Measurements from ENCODE around the gene NCKIPSD.

NCKIPSD gene

GRCh38 chr3:48696601-48697000 is 10.9 kb upstream of the NCKIPSD start:
- DNase-seq (ENCODE audit: low spot score), result no peak

GRCh38 chr3:48696156-48696555 is 10.4 kb upstream of the NCKIPSD start:
- no peak for DNase-seq (ENCODE audit: low spot score)

DNA sequence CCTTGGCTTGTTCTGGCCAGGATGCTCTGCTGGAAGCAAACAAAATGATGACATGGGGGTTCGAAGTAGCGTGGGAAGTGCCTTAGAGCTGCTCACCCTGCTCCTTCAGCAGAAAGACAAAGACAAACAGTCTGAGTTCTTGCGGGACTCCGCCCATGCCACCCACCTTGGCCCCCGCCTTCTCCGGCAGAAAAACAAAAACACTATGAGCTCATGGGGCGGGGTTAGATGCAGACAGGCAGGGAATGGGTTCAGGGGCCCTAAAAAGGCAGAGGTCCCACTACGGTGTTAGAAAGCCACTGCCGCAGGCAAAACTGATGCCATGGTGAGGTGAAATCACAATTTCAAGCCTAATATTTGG is 9.7 kb upstream of the NCKIPSD start:
- no peak for DNase-seq (ENCODE audit: low spot score)

- no peak for DNase-seq (ENCODE audit: low spot score)
Measured at GRCh38 chr3:48694610-48695392, 9.1 kb upstream of the NCKIPSD start.

GRCh38 chr3:48693826-48694225 is 8.1 kb upstream of the NCKIPSD start:
- DNase-seq (ENCODE audit: low spot score), result no peak

DNA sequence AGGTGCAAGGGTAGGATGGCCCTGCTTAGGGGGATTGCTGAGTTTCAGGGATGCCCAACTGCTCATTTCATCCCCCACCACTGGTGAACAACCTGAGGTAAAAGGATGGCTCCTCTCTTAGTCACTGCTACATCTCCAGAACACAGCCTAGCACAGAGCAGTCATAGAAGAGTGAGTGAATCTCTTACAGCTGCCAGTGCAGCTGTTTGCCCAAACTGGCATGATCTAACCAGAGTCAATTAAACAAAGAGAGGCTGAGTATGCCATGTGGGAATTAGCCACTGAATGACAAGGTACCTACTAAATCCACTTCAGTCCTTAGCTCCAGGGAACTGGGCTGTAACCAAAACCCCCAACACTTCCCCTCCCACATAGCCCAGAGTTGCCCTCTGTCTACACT is 6.8 kb upstream of the NCKIPSD start:
- no peak for DNase-seq (ENCODE audit: low spot score)

DNA sequence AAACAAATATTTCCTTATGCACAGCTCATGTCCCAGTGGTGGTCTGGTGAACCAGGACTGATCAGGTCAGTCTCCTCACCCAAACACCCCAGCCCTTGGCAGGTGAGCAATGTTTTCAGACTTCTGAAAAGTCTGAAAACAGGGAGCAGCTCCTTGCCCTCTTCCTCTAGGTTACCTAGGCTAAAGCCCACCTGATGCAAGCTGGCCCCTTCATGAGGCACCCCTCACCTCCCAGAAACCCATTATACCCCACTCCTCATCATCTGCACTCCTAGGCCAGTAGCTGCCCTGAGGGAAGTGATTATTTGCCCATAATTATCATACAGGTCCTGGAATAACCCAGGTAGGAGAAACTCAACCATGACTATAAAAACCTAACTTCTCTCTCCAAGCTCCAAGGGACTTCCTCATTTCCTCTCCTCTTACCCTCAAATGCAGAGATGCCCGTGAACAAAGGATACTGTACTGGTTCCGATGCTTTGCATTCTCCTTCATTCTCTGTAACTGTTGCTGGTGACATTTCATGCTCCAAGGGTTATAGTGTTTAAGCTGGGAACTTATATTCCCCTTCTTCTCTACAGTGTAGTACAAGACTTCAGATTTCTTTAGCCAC is 5.2 kb upstream of the NCKIPSD start:
- no peak for DNase-seq (ENCODE audit: low spot score)

DNA sequence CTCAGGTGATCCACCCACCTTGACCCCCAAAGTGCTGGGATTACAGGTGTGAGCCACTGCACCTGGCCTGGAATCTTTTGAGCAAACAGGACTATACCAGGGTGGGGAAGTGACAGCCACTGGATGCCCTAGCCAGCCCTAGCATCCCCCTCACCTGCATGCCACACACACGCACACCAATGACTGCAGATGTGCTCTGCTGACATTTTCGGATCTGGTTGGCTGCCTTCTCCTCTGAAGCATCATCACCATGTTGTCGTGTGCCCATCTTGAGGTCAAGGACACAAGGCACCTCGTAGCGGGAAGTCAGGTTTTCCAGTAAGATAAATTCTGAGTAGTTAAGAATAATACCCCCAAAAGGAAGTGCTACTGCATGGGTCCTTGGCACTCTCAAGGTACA is 3.7 kb upstream of the NCKIPSD start:
- no peak for DNase-seq (ENCODE audit: low spot score)

GRCh38 chr3:48688737-48689075 is 3.0 kb upstream of the NCKIPSD start:
- no peak for DNase-seq (ENCODE audit: low spot score)

DNA sequence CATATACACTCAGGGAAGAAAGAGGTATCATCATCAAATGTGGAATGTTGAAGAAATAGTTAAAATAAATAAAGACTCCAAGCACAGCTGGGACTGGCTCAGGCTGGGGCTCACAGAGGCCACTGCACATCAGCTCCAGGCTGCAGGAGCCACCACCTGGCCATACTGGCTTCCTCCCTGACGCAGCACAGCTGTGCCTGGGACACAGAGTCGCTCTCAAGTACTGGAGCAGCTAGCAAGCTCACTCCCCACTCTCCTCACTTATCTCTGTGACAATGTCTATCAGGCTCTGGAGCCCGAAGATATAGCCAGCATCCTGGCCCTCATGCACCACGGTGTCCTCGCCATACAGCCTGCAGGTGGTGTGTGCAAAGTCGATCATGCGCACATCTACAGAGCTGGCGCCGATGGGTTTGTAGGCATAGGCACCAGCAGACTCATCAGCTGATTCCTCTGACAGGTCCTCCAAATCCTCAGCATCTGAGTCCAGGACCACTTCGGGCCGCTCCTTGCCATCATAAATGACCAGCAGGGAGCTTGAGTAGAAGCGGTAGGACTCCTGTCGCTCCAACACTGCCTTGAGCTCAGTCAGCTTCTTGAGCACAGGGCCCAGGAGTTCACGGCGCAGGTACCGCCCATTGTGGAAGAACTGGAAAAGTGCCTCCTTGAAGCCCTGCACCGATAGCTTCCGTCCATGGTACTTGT is 2.5 kb upstream of the NCKIPSD start:
- no peak for DNase-seq (ENCODE audit: low spot score)

DNA sequence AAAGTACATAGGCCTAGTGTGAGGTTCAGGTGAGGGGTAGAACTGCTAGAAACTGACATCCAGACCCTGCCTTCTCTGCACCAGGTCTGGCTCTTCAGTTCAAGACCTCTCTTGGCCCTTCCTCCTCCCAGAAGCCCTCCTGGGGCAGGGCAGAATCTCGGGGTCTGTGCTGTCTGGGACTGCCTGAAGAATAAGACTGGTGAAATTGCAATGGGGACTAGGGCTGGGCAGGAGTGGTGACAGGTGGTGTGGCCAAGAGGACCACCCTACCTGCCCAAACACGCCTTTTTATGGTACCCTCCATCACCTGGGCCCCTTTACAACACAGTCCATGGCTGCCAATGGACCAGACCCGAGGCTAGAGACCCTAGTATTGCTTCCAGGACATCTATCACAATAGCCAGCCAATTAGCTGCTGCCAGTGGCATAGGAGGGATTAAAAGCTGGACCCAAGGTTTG is 1.5 kb upstream of the NCKIPSD start:
- DNase-seq (ENCODE audit: low spot score), result no peak

DNA sequence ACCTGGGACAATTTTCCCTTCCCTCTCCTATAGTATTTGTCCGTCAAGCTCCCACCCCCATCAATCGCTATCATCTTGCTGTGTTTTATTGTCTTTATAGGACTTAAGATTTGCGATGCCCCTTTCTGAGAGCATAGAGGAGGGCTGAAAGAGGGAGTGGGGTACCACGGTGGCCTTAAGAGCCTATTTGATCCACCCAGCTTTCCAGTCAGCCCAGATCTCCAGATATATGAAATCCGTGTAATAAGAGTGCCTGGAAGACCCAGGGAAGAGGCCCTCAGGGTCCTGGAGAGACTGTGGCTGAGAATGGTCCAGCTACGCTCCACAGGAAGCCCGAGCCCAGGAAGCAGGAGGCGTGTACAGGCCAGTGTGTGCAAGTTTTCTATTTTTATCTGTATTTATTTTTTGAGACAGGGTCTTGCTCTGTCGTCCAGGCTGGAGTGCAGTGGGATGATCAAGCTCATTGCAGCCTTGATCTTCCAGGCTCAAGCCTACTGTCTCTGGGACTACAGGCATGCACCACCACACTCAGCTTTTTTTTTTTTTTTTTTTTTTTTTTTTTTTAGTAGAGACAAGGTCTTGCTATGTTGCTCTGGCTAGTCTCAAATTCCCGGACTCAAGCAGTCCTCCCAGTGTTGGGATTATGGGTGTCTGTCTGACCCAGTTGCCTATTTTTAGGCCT is 964 bp upstream of the NCKIPSD start:
- no peak for DNase-seq (ENCODE audit: low spot score)

- DNase-seq (ENCODE audit: low spot score), result no peak
Measured at GRCh38 chr3:48685293-48685602, 467 bp downstream of the NCKIPSD start.

DNA sequence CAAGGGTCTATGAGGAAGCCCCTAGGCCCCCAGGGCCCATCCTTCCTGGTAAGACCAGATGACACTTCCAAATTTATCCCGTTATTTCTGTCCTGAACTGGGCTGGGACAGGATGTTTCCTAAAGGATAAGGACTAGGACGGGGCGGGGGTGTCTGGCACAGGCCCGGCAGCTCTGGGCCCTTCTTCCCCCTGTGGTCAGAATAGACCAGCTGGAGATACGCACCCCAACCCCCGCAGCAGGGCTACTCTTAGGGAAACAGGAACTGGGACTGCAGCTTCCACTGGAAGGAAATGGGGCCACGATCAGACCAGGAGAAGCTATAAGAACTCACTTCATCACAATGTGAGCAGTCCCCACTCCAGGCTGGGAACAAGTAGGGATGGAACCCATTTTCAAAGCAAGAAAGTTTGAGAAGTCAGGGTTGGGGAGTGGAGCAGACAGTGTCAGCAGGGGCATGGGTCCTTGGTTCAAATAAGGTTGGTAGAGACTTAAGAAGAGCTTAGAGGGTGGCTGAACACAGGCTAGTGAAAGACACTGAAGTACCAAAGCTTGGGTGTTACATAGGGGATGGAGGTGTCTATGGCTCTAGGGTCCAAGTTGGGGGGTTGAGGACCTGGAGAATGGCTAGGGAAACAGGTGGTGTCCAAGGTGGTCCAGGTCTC is 1.1 kb downstream of the NCKIPSD start:
- no peak for DNase-seq (ENCODE audit: low spot score)

GRCh38 chr3:48684054-48684349 is 1.7 kb downstream of the NCKIPSD start:
- no peak for DNase-seq (ENCODE audit: low spot score)

DNA sequence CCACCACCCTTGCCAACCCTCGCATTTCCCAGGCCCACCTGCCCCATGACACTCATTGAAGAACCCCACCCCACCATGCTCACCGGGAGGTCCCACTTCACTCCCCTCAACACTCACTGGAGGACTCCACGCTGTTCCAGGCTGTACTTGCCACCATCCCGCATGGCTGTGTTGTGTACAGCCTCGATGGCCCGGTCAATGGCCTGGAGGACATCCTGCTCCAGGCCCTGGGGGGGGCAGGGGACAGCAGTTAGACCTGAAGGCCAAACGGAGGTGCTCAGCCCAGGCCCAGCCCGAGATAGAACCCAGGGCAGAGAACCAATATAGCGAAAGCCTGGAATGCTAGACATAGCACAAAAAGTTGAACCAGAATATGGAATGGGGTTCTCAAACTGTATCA is 2.9 kb downstream of the NCKIPSD start:
- DNase-seq (ENCODE audit: low spot score), result no peak

DNA sequence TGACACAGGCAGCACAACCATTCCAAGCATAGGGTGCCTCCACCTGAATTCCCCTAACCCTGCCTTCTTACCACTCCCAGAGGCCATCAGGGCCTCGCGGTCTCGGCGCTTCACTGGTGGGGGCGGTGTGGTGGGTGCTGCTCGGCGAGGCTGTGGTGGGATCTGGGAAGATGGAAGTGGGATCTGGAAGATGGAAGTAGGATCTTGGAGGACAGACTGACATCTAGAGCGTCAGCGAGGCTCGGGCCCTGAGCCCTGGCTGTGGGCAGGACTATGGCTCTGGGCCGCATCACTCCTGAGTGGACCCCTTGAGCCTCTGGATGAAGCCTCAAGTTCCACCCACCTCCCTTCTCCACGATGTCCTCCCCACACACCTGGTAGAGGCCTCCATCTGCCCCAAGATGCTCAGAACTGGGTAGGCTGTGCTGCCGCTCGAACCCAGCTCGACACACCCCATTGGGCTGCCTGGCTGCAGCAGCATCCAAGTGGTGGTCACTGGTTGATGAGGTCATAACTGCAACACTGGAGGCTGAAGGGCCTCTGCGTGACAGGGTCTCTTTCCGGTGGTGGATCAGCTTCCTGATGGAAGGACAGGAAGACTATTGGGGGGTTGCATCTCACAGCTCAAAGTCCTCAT is 3.6 kb downstream of the NCKIPSD start:
- no peak for DNase-seq (ENCODE audit: low spot score)

GRCh38 chr3:48681541-48681880 is 4.2 kb downstream of the NCKIPSD start:
- no peak for DNase-seq (ENCODE audit: low spot score)

DNA sequence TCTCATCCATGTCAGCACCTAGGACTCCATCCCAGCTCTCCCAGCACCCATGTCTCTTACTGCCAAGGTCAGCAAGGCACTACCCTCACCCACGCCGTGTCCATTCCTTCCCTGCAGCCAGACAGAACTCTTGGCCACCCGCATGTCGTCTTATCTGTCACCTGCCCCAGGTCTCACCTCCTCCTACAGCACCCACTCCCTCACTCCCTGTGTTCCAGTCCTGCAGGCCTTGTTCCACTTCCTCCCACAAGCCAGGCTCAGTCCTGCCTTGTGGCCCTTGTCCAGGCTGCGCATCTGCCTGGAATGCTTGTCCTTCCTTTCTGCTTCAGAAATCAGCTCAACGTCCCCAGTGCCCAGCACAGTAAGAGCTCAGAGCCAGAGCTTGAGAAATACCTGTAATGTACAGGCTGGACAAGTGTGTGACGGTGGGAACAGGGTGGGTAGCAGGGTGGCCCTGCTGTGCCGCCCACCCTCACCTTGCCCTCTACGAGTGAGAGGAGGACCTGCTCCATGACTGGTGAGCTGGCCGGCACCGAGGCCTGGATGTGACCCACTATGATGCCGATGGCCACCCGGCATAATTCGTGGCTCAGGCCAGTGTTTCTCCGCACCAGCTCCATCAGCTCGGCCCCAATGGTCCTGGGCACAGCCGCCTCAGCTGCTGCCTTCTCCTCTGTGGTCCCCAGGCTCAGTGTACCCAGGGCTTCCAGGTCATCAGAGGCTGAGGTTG is 4.7 kb downstream of the NCKIPSD start:
- DNase-seq (ENCODE audit: low spot score), result no peak

- DNase-seq (ENCODE audit: low spot score), result no peak
Measured at GRCh38 chr3:48679411-48680391, 6.0 kb downstream of the NCKIPSD start.

Measured in left forelimb (tissue), 1 donor.